HFFc6 (cell line): Measurements from ENCODE around the gene TMPRSS11D. TPM values are rescaled to one million over a fixed set of nuclear protein-coding genes. Genes with fewer than 3 reads are reported as not detected.

Experiments
- DNase-seq: peaks from one replicate; pipeline ENCODE4 v3.0.0-alpha.2; 2018
- H3K27ac Mint-ChIP-seq: 2 replicates; pipeline ENCODE4 v1.8.0; 2020; ENCODE audit warnings: mild to moderate bottlenecking, mixed read lengths
- H3K27me3 Mint-ChIP-seq: 2 replicates; pipeline ENCODE4 v1.8.0; 2021; ENCODE audit warnings: mild to moderate bottlenecking, moderate library complexity, mixed read lengths; ENCODE audit not compliant: insufficient read depth
- H3K36me3 Mint-ChIP-seq: 2 replicates; pipeline ENCODE4 v1.8.0; 2021; ENCODE audit warnings: low read depth, mixed read lengths
- H3K4me1 Mint-ChIP-seq: 2 replicates; pipeline ENCODE4 v1.8.0; 2020; ENCODE audit warnings: low read depth, mixed read lengths
- H3K4me3 Mint-ChIP-seq: 2 replicates; pipeline ENCODE4 v1.8.0; 2020; ENCODE audit warnings: mild to moderate bottlenecking, moderate library complexity, mixed read lengths
- H3K9me3 Mint-ChIP-seq: 2 replicates; pipeline ENCODE4 v1.8.0; 2020; ENCODE audit warnings: mild to moderate bottlenecking, mixed read lengths
- CTCF ChIP-seq: fragments of 200-600 bp; sonication (generic); IDR thresholded peaks from 2 replicates; pipeline ENCODE4 v1.5.0; 2021; ENCODE audit warnings: antibody characterized with exemption, mild to moderate bottlenecking
- total RNA-seq, 6 experiments: library from RNA; stranded (reverse); fragmentation: NEBNext Ultra II Directional; extraction: Animal tissue kit (Norgen Biotek cat#: 25700); gene quantifications; 2 replicates in 1 of 6; 3 replicates in 5 of 6; pipeline ENCODE4 v1.2.3, GENCODE V29; 2021

The TMPRSS11D gene
- total RNA-seq, 6 experiments from 2014 or later: not detected

GRCh38 chr4:67912080-67912479 is 28.3 kb upstream of the TMPRSS11D start:
- TF ChIP-seq CTCF: no peak
- H3K4me1 Mint-ChIP-seq: peaks cover 11% of the 10 kb centered on the region
- H3K36me3 Mint-ChIP-seq: no peaks in the 10 kb centered on the region
- no peak overlapping the region for H3K27ac Mint-ChIP-seq
- no peak overlapping the region for H3K4me3 Mint-ChIP-seq
- H3K27me3 Mint-ChIP-seq: no peaks in the 10 kb centered on the region; the same call in 1 of the 2 replicates
- no peak for DNase-seq
- H3K9me3 Mint-ChIP-seq: no peaks in the 10 kb centered on the region

- Mint-ChIP-seq H3K27ac (no peak overlapping the region), H3K36me3 (no peaks in the 10 kb centered on the region), H3K27me3 (no peaks in the 10 kb centered on the region; the same call in 1 of the 2 replicates), H3K9me3 (no peaks in the 10 kb centered on the region), H3K4me3 (no peak overlapping the region), H3K4me1 (peaks cover 11% of the 10 kb centered on the region)
- TF ChIP-seq CTCF: no peak
- no peak for DNase-seq
Observed at GRCh38 chr4:67911638-67912037, 27.8 kb upstream of the TMPRSS11D start.

- no peaks in the 10 kb centered on the region for H3K9me3 Mint-ChIP-seq
- no peaks in the 10 kb centered on the region for H3K36me3 Mint-ChIP-seq
- H3K27me3 Mint-ChIP-seq: no peaks in the 10 kb centered on the region; the same call in 1 of the 2 replicates
- peaks cover 11% of the 10 kb centered on the region for H3K4me1 Mint-ChIP-seq
- H3K27ac Mint-ChIP-seq: no peak overlapping the region
- TF ChIP-seq CTCF: no peak
- DNase-seq: no peak
- no peak overlapping the region for H3K4me3 Mint-ChIP-seq
Observed at GRCh38 chr4:67911141-67911540, 27.3 kb upstream of the TMPRSS11D start.

- H3K27ac Mint-ChIP-seq: no peak overlapping the region
- no peaks in the 10 kb centered on the region; the same call in 1 of the 2 replicates for H3K27me3 Mint-ChIP-seq
- peaks cover 11% of the 10 kb centered on the region for H3K4me1 Mint-ChIP-seq
- H3K36me3 Mint-ChIP-seq: no peaks in the 10 kb centered on the region
- H3K9me3 Mint-ChIP-seq: no peaks in the 10 kb centered on the region
- peak overlapping the region; percentile 12; the same call in 1 of the 2 replicates for H3K4me3 Mint-ChIP-seq
- TF ChIP-seq CTCF: peak; percentile 56
- no peak for DNase-seq
Observed at GRCh38 chr4:67910585-67910905, 26.7 kb upstream of the TMPRSS11D start.

GRCh38 chr4:67909905-67910584 is 26.2 kb upstream of the TMPRSS11D start:
- no peak overlapping the region for H3K4me3 Mint-ChIP-seq
- H3K9me3 Mint-ChIP-seq: no peaks in the 10 kb centered on the region
- H3K27ac Mint-ChIP-seq: no peak overlapping the region
- no peaks in the 10 kb centered on the region; the same call in 1 of the 2 replicates for H3K27me3 Mint-ChIP-seq
- H3K36me3 Mint-ChIP-seq: no peaks in the 10 kb centered on the region
- peak; percentile 94 for TF ChIP-seq CTCF
- peak; percentile 37 for DNase-seq
- peaks cover 11% of the 10 kb centered on the region for H3K4me1 Mint-ChIP-seq
